ENCODE measurements around the gene RNF175. TPM values are rescaled to one million over a fixed set of nuclear protein-coding genes. Genes with fewer than 3 reads are reported as not detected.

The RNF175 gene
- 0.61 and 3.7 TPM in 2 replicates for total RNA-seq

DNA sequence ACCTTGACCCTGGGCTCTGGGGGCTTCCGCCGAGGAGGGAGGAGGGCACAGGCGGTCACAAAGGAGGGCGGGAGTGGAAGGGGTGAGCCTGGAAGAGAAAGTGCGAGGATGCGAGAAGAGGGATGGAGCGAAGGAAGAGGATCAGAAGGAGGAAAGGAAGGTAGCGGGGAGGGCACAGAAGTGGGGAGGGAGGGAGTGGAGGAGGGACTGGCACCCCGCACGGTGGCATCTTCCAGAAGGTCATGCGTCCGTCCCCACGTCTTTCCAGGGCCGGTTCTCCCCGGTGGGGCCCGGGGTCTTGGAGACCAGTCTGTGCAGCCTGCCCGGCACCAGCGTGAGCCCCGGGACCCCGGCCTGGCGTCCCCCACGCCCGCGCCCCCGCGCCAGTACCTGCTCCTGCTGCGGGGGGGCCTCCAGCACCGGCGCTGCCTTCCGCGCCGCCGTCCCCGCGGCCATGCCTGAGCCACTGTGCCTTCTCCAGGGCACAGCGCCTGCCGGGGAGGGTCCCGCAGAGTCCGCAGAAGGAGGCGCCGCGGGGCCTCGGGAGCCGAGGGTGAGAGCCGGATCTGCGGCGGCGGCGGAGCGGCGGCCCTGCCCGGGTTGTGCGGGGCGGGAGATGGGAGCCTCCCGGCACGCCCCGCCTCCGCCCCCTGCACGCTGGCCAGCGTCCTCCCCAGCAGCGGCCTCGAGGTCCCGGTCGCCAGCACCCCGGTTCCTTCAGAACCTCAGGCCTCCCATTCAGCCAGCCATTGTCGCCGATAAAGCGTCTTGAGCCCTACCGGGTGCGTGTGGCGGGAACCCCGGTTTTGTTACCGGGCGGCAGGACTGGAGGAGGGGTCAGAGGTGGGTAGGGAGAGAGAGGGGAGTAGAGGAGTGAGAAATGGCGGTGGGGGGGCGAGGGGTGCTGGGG is at the start of gene RNF175:
Gene RNF175 (minus strand): TSS at position 618 of the 910 bp plus-strand sequence. CDS start 162 bp downstream, at position 456.

GRCh38 chr4:153788413-153789276 is 28.8 kb upstream of the RNF175 start, which contains the start of gene SFRP2:
TSS of gene SFRP2 (minus strand) at chr4:153789083. CDS start at chr4:153788835, 248 bp downstream.

DNA sequence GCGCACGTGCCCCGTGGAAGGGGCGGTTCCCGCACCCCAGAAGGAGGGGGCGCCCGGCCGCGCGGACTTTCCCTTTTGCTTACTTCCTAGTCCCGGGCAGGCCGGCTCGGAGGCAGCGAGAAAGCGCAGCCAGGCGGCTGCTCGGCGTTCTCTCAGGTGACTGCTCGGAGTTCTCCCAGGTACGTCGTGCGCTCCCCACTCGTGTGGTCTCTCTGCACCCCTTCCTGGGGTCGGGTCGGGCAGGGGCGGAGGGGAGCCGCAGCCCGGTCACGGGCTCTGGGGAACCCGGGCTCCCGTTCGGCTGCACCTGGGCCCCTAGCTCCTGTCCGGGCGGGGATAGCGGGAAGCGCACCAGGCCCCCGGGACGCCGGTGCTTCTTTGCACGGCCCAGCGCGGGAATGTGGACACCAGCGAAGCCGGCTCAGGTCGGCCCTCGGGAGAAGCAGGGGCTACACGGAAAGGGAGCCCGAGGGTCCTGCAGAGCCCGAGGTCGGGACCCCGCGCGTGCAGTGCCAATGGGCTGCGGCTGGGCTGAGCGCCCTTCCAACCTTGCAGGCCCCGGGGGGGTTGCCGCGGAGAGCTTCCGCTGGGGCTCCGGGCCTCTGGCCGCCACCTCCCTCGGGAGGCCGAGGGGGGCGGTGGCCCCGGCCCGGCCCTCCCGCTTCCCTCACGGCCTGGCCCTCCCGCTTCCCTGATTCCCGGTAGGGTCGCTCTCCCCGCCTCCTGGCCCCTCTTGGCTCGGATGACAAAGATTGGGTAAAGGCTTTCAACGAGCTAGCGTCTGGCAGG is 75.4 kb downstream of the RNF175 start, which contains the start of gene TLR2:
Gene TLR2 (plus strand): TSS at position 99 of the 789 bp plus-strand sequence. CDS start 18,628 bp downstream, outside the sequence.

Other genes starting within 250 kb of the RNF175 start
- 1.1 and 2.6 TPM in 2 replicates for gene TLR2, start 75.7 kb downstream of the RNF175 start, total RNA-seq
- gene SFRP2, start 29.1 kb upstream of the RNF175 start, total RNA-seq = 0.16 and 0.49 TPM in 2 replicates